Ishikawa (cell line): ENCODE results near the gene LRRC32.

Experiments
- CEBPB ChIP-seq: IDR thresholded peaks from 2 replicates; pipeline ENCODE4 v1.6.1; 2012
- CREB1 ChIP-seq: IDR thresholded peaks from 2 replicates; pipeline ENCODE4 v1.6.1; 2012; ENCODE audit warnings: low read depth
- EGR1 ChIP-seq: IDR thresholded peaks from 2 replicates; pipeline ENCODE4 v1.6.1; 2012
- EP300 ChIP-seq: IDR thresholded peaks from 2 replicates; pipeline ENCODE4 v1.6.1; 2012; ENCODE audit warnings: borderline replicate concordance
- FOXM1 ChIP-seq: IDR thresholded peaks from 2 replicates; pipeline ENCODE4 v1.6.1; 2012; ENCODE audit warnings: low read depth, borderline replicate concordance
- NFIC ChIP-seq: IDR thresholded peaks from 2 replicates; pipeline ENCODE4 v1.6.1; 2012
- RAD21 ChIP-seq: IDR thresholded peaks from 2 replicates; pipeline ENCODE4 v1.6.1; 2012; ENCODE audit warnings: low read depth
- TAF1 ChIP-seq: IDR thresholded peaks from 2 replicates; pipeline ENCODE4 v1.6.1; 2012; ENCODE audit warnings: low read depth, mild to moderate bottlenecking
- TCF12 ChIP-seq: IDR thresholded peaks from 2 replicates; pipeline ENCODE4 v1.6.1; 2012; ENCODE audit warnings: low read depth
- TEAD4 ChIP-seq: IDR thresholded peaks from 2 replicates; pipeline ENCODE4 v1.6.1; 2012
- YY1 ChIP-seq: IDR thresholded peaks from 2 replicates; pipeline ENCODE4 v1.6.1; 2012; ENCODE audit warnings: low read depth
- ZBTB7A ChIP-seq: IDR thresholded peaks from 2 replicates; pipeline ENCODE4 v1.6.1; 2012; ENCODE audit warnings: low read depth
- TF ChIP-seq, protein P1 (sequence below): IDR thresholded peaks from 2 replicates; pipeline ENCODE4 v1.6.1; 2012
- TF ChIP-seq, protein P2 (sequence below): IDR thresholded peaks from 2 replicates; pipeline ENCODE4 v1.6.1; 2012; ENCODE audit warnings: low read depth, mild to moderate bottlenecking
- TF ChIP-seq, protein P3 (sequence below): IDR thresholded peaks from 2 replicates; pipeline ENCODE4 v1.6.1; 2012

LRRC32 gene

GRCh38 chr11:76701294-76702040 lies 30.9 kb upstream of the LRRC32 start:
- TF ChIP-seq CEBPB (no peak), TAF1 (no peak), TCF12 (no peak), TEAD4 (no peak), YY1 (no peak), CREB1 (no peak), ZBTB7A (no peak), EP300 (no peak)
- TF ChIP-seq, protein P1, sequence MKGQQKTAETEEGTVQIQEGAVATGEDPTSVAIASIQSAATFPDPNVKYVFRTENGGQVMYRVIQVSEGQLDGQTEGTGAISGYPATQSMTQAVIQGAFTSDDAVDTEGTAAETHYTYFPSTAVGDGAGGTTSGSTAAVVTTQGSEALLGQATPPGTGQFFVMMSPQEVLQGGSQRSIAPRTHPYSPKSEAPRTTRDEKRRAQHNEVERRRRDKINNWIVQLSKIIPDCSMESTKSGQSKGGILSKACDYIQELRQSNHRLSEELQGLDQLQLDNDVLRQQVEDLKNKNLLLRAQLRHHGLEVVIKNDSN, result no peak
- TF ChIP-seq, protein P2, sequence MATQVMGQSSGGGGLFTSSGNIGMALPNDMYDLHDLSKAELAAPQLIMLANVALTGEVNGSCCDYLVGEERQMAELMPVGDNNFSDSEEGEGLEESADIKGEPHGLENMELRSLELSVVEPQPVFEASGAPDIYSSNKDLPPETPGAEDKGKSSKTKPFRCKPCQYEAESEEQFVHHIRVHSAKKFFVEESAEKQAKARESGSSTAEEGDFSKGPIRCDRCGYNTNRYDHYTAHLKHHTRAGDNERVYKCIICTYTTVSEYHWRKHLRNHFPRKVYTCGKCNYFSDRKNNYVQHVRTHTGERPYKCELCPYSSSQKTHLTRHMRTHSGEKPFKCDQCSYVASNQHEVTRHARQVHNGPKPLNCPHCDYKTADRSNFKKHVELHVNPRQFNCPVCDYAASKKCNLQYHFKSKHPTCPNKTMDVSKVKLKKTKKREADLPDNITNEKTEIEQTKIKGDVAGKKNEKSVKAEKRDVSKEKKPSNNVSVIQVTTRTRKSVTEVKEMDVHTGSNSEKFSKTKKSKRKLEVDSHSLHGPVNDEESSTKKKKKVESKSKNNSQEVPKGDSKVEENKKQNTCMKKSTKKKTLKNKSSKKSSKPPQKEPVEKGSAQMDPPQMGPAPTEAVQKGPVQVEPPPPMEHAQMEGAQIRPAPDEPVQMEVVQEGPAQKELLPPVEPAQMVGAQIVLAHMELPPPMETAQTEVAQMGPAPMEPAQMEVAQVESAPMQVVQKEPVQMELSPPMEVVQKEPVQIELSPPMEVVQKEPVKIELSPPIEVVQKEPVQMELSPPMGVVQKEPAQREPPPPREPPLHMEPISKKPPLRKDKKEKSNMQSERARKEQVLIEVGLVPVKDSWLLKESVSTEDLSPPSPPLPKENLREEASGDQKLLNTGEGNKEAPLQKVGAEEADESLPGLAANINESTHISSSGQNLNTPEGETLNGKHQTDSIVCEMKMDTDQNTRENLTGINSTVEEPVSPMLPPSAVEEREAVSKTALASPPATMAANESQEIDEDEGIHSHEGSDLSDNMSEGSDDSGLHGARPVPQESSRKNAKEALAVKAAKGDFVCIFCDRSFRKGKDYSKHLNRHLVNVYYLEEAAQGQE, result no peak
- TF ChIP-seq, protein P3, sequence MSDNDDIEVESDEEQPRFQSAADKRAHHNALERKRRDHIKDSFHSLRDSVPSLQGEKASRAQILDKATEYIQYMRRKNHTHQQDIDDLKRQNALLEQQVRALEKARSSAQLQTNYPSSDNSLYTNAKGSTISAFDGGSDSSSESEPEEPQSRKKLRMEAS, result no peak

- TF ChIP-seq TEAD4, result no peak
- no peak for TF ChIP-seq EGR1
- TF ChIP-seq NFIC, result no peak
- no peak for TF ChIP-seq CREB1
Measured at GRCh38 chr11:76700177-76701100, 29.9 kb upstream of the LRRC32 start.

GRCh38 chr11:76699451-76700091 lies 29.0 kb upstream of the LRRC32 start:
- TF ChIP-seq TEAD4, result no peak
- no peak for TF ChIP-seq CEBPB
- no peak for TF ChIP-seq TAF1
- no peak for TF ChIP-seq ZBTB7A
- TF ChIP-seq NFIC, result no peak
- no peak for TF ChIP-seq CREB1
- TF ChIP-seq, protein P1, result no peak
- no peak for TF ChIP-seq TCF12
- no peak for TF ChIP-seq FOXM1
- TF ChIP-seq, protein P3, result no peak

DNA sequence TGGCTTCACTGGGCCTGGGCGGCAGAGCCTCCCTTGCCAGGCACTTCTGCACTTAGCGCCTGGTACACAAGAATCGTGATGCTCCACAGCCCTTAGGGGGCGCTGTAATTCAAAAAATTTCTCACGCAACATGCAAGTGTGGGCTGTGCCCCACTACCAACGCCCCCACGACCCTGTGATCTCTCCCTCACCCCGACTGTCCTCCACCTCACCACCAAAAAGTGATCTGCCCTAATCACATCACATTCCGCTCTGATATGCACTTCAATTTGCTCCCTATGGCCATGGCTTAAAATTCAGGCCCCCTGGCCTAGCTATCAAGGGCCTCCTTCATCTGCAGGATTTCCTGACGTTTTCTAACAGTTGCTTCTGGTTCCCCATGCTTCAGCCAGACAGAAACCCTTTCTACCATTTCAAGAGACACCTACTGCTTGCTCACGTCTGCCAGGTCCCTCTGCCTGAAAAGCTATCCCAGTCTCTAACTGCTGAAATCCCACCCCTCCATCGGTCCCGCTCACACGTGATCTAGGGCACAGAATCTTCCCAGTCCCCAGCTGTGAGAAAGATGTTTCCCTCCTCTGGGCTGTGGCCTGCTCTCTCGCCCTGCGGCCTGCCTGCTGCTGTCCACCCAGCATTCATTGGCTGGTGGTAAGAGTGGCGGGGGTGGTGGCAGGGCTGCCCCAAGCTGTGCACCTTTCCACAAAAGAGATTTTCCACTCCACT lies 27.9 kb upstream of the LRRC32 start:
- peak; percentile 38 for TF ChIP-seq RAD21
- no peak for TF ChIP-seq TAF1

- TF ChIP-seq CREB1 (no peak), EP300 (no peak), EGR1 (no peak), RAD21 (no peak)
Measured at GRCh38 chr11:76696756-76697155, 26.2 kb upstream of the LRRC32 start.

DNA sequence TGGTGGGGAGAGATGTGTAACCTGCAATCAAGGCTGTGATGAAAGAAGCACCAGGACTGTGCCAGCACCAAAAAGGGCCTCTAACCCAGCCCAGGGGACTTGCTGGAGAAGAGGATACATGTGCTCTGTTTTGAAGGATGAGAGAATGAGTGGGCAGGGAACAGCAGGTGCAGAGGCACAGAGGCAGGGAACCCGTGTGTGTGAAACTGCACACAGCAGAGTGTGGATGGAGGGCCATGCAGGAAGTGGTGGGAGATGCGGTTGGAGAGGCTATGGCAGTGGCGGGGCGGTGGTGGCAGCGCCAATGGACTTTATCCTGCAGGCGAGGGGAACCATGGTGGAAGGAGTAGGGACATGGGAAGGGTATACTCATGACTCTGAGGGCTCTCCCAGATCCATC lies 25.2 kb upstream of the LRRC32 start:
- TF ChIP-seq RAD21 (no peak), CREB1 (no peak), TEAD4 (no peak), TCF12 (no peak), FOXM1 (no peak), CEBPB (no peak), EP300 (no peak), NFIC (no peak), TAF1 (no peak), EGR1 (no peak)
- TF ChIP-seq, protein P1, result no peak
- TF ChIP-seq, protein P3, result no peak
